Hematopoietic multipotent progenitor cell treated with erythropoietin and hydrocortisone succinate and interleukin-3 and kit ligand, for 8 days (in vitro differentiated cells): ENCODE data around the gene EFCAB8.
A peak's percentile ranks its signal among the peaks of the same experiment; 100 is the strongest.

ENCODE experiments used
- DNase-seq: peaks from one replicate; pipeline ENCODE4 v3.0.0-alpha.2; 2015

The EFCAB8 gene, protein sequence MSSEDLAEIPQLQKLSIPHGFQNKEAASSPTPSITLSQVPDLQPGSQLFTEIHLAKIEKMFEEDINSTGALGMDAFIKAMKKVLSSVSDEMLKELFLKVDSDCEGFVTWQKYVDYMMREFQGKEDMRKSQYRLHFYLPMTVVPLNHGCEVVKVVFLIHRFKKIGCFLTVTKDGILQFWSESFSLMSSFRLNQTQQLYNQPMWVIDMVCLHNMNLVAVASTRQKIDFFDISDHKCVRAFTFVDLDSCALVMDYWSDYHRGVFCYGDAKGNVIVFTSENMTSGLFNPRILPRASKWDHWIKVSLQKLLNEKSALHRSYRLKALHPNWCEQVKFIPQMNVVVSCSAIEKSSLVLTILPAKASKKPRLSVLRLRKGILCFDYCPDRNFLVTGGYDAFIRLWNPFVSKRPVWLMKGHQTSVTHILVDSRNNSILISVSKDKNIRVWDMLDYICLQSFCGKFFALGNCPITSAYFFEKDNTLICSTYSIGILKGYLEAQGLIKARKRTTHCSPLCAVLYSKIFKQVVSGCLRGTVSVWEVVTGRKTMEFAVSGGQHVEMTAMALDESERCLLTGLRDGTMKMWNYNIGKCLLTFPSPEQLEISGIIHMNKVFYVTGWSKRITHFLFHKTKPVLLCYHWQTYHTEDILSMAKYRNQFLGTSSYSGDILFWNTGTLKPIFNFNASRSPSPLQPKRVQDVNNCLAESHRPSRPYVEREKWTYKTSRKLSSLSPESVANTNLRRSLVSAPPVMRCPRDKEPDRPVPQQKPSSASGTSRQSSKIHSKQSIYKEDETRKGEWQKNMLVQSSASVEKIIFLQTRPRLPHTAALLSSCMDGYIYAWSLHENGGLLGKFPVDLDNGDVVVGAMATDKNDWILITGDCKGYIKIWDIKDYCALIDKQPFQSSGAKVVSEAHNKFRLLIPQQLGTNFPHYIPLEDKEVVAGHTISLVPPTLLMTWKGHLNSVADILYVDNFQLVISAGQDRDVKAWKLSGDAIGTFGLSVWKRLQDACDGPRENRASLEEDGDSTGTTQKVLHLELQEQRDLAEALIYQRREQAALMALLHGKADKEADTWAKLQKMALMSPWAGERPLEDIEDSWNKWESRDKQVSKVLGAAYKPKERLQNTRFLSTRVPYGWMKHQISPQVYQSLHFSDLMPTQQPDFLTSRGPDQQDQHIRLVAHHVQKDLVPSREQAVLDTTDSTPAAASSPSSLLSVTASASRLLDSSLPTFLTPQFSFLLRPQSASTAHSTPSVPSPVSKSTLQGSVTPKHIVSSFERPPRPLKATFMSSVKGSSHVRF

GRCh38 chr20:32858701-32859372 is at the start of gene EFCAB8:
EFCAB8 (plus strand) TSS chr20:32858923; CDS start chr20:32863793, 4,870 bp downstream.
- DNase-seq, result peak; percentile 18

DNA sequence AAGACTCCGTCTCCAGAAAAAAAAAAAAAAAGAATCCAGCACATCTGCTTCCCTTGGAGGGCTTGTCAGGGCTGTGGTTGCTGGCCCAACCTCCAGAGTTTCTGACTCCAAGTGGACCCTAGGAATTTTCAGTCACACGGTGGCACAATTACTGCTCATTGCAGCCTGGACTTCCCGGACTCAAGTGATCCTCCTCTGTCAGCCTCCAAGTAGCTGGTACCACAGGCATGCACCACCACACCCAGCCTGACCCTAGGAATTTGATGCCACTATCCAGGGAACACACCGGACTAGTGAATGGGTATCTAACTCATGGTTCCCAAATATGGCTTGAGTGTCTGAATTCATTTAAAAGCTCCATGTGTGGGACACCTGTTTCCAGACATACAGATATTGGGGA is 48.8 kb upstream of the EFCAB8 start:
- no peak for DNase-seq

DNA sequence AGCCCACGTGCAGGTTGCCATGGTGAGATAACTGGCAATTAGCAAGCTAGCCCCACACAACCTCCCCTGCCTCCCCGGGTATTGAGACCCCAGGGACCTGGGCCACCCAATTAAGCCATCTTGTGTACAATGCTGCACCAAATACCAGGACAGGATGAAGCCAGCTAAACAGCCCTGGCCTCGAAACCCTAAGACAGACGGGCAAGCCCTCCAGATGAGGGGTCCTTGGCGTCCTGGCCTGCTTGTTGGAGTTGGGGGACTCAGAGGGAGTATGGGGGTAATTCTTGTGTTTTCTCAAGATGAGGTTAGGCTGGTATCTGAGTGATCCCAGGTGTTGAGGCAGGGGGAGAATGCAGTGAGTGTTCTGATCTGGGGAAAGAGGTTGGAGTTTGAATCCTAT is 47.8 kb upstream of the EFCAB8 start:
- DNase-seq, result no peak

- DNase-seq, result no peak
These were observed 46.8 kb upstream of the EFCAB8 start for GRCh38 chr20:32811886-32812285.

DNA sequence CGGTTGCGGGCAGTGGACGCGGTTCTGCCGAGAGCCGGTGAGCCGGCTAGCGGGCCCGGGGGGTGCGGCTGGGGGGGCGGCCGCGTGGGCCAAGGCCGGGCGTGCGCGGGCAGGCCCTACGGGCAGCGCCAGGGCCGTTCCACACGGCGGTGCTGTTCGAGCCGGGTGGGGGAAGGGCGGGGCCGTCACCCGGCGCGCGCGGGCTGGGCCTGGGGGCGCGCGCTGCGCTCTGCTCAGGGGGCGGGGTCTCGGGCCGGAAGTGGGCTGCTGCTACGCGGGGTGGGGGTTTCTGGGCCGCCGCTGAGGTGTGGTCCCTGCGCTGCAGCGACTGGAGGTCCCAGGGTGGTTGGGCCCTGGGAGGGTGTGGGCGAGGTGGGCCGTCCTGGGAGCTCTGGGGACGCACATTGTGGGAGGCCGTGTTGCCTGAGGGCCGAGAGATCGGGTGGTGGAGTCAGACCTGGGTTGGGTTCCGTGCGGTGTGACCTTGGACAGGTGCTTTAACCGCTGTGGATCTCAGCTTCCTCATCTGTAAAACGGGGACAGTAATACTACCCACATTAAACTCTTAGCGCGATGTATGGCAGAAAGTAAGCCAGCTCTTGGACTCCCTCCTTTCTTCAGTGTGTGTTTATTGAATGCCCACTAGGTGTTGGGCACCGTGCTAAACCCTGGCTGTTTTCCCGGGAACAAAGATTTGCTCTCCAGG is 38.6 kb upstream of the EFCAB8 start:
- no peak for DNase-seq

DNA sequence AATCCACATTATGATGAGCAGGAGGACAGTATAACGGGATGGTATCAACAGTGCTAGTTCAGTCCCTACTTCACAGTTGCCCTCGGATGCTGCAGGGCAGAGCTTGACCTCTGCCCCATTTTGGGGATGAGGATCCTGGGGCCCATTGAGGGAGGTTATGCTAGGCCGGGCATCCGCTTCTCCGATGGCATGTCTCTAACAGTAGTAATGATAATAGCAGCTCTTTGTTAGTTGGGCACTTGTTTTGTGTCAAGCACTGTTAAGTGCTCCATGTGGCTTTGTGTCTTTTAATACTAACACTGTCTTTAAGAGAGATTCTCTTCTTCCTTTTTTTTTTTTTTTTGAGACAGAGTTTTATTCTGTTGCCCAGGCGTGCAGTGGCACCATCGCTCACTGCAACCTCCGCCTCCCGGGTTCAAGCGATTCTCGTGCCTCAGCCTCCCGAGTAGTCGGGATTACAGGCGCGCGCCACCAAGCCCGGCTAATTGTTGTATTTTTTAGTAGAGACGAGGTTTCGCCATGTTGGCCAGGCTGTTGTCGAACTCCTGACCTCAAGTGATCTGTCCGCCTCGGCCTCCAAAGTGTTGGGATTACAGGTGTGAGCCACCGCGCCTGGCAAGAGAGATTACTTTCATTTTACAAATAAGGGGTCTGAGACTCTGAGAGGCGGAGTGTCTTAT is 37.9 kb upstream of the EFCAB8 start:
- DNase-seq, result no peak

DNA sequence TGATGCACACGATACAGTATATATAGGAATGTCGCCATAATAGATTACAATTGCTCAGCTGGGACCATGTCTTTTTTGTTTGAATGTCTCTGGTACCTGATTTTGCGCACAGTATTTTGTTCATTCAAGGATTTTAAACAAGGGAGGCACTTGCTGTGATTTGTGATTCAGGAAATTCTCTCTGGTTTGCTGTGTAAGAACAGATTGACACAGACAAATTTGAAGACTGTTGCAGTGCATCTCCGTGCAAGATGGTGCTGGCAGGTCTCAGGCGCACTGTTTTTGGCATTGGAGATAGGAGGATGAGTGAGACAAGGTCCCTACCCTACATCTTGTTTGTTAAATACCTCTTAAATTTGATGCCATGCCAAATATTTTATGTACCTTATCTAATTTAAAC is 36.5 kb upstream of the EFCAB8 start:
- DNase-seq, result no peak

DNA sequence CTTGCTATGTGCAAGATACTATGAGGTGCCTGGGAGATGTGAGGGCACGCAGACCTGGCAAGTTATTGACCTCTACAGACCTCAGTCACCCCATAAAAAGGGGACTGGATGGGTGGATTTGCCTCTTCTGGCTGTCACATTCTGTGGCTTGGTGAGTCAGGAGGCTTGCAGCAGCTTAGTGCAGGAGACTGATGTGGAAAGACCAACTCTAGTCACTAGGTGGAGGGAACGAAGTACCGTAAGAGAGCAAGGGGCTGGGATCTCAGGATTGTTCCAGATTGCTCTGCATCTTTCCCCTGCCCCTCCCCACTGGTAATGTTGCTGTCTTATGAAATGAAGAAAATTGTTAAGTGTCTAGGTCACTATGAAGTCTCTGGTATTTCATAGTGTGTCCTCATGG is 35.6 kb upstream of the EFCAB8 start:
- peak; percentile 15 for DNase-seq

GRCh38 chr20:32823737-32824588 is 34.8 kb upstream of the EFCAB8 start:
- no peak for DNase-seq

GRCh38 chr20:32828029-32828680 is 30.6 kb upstream of the EFCAB8 start:
- DNase-seq, result no peak

- no peak for DNase-seq
These were observed 29.3 kb upstream of the EFCAB8 start for GRCh38 chr20:32829311-32830005.

DNA sequence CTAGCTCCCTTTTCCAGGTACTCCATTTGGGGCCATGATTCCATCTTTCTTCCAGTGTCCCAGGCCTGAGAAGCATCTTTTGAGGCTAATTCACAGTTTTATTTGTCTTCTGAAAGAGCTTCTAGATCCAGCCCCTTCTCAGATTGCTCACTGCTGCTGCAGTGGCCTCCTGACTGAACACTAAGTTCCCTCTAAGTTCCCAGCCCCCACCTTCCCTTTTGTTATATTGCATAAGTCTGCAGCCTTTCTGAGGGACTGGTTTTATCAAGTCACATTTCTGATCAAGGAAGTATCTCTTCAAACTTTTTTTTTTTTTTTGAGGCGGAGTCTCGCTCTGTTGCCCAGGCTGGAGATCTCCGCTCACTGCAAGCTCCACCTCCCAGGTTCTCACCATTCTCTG is 28.3 kb upstream of the EFCAB8 start:
- peak; percentile 52 for DNase-seq

DNA sequence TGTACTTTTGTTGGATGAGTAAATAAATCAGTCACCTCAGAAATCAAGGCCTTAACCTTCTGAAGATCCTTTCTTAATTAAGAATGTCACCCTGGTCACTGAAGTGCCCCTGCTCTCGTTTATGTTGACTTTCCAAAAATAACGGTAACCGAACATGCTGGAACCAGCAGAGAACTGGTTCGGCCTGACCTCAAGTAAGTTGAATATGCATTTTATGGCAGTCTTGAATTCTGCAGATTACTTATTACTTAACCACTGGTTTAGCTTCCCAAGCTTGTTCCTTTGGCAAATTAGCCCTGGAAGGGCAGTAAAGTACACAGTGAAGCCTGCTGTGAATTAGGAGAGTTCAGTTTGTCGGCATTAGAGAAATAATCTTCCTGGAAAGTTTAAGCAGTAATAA is 26.7 kb upstream of the EFCAB8 start:
- DNase-seq, result no peak

DNA sequence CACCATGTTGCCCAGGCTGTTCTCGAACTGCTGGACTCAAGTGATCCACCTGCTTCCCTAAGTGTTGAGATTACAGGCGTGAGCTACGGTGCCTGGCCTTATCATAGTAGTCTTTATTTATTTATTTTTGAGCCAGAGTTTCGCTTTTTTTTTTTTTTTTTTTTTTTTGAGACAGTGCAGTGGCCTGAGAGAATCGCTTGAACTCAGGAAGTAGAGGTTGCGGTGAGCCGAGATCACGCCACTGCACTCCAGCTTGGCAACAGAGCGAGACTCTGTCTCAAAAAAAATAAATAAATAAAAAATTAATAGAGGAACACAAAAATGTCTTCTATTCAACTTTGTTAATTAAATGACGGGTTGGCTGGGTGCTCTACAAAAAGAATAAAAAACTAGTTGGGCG is 26.1 kb upstream of the EFCAB8 start:
- no peak for DNase-seq

DNA sequence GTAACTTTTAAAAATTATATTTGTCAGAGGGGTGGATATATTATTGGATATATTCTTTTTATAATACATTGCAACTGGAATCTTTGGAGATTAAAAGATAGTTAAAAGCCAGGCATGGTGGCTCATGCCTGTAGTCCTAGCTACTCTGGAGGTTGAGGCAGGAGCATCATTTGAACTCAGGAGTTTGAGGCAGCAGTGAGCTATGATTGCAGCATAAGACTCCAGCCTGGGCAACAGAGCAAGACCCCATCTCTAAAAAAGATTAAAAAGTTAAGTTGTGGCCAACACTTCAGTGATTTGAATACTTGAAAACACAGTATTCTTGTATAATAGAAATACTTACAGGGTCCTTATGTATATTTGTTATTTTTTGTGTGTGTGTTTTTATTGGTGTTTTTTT is 23.8 kb upstream of the EFCAB8 start:
- no peak for DNase-seq

DNA sequence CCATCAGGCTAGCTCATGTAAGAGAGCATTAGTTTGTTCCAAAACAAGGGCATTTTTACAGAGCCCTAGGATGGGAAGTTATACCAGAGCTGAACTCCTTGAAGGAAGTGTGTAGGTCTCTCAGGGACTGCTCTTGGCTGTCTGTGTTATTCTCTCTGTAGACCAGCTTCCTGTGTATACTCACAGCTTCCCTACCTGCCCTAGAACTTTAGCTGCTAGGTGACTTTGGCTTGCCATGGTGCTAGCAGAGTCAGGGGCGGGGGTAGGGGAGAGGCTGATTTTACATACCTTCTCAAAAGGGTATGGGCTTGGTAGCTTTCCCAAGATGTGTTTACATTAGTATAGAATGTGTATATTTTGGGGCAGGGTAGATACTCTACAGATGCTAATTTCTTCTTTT is 21.6 kb upstream of the EFCAB8 start:
- DNase-seq, result no peak

DNA sequence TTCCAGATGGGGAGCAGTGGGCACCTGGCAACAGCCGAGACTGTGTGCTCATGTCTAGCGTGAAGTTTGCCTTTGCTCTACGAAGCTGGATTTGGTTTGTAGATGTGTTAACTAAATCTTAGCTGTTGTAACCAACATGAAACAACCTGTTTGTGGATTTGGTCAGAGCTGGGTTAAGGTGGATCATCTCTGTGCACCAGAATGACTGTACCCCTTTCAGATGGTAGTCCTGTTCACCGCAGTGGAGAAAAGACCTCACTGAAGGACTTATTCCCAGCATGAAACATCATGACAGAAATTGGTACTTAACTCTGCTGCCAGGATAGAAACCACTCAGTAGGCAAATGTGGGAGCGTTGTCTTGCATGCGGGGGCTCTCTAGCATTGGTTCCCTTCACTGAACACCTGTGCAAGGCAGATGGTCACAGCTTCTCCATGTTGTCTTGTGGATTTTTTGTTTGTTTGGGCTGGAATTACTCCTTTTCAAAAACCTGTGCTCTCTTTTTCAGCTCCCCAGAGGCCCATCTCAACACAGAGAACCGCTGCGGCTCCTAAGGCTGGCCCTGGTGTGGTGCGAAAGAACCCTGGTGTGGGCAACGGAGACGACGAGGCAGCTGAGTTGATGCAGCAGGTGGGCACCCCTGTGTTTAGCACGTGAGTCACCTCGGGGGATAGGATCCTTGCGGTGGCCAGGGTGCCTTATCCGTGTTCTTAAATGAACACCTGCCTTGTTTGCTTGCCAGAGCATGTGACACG is 19.3 kb upstream of the EFCAB8 start:
- no peak for DNase-seq

DNA sequence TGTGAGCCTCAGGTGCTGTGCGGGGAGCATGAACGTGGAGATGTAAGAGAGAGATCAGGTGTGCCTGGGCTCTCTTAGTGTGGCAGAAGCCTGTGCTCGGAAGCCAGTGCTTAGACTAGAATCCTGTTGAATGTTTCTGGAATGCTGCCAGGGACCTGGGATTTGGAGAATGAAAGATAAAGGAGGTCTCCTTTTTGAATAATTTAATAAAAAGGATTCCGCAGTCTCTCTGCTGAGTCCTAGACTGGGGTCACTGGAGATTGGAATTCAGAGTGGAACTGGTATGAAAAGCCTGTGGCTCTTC is 18.8 kb upstream of the EFCAB8 start:
- no peak for DNase-seq

- no peak for DNase-seq
These were observed 17.5 kb upstream of the EFCAB8 start for GRCh38 chr20:32841174-32841573.
